Calu3 (cell line): ENCODE measurements around the gene CXCL9. TPM values are rescaled to one million over a fixed set of nuclear protein-coding genes. Genes with fewer than 3 reads are reported as not detected.
"Not testable (repeated sequence)": the region's sequence is repeated elsewhere in the genome, so short reads cannot be mapped to it uniquely, and the experiment has no call there.

Experiments used
- BruUV-seq: library from RNA; stranded (reverse); fragments of 400-500 nt; replicated peaks from 2 replicates; lab custom pipeline; 2021; lab: Mats Ljungman, UMichigan
- CTCF ChIA-PET: fragments of 300-600 bp; sonication (Branson Sonifier 250); formaldehyde crosslinking; loops from one replicate; lab custom pipeline; 2022; ENCODE audit warnings: antibody characterized with exemption; lab: Charles Lee
- DNase-seq: peaks from one replicate; pipeline ENCODE4 v3.0.0; 2022
- H3K27ac Mint-ChIP-seq: one replicate; pipeline ENCODE4 v1.8.0; 2022; ENCODE audit warnings: mixed read lengths; ENCODE audit not compliant: unreplicated experiment
- H3K27me3 Mint-ChIP-seq: one replicate; pipeline ENCODE4 v1.8.0; 2022; ENCODE audit warnings: mixed read lengths; ENCODE audit not compliant: unreplicated experiment
- H3K36me3 Mint-ChIP-seq: one replicate; pipeline ENCODE4 v1.8.0; 2022; ENCODE audit warnings: mild to moderate bottlenecking, moderate library complexity, mixed read lengths; ENCODE audit not compliant: insufficient read depth, unreplicated experiment
- H3K4me1 Mint-ChIP-seq: one replicate; pipeline ENCODE4 v1.8.0; 2022; ENCODE audit warnings: mild to moderate bottlenecking, low read depth, mixed read lengths; ENCODE audit not compliant: unreplicated experiment
- H3K4me3 Mint-ChIP-seq: one replicate; pipeline ENCODE4 v1.8.0; 2022; ENCODE audit warnings: mild to moderate bottlenecking, low read depth, moderate library complexity, mixed read lengths; ENCODE audit not compliant: unreplicated experiment
- H3K9me3 Mint-ChIP-seq: one replicate; pipeline ENCODE4 v1.8.0; 2022; ENCODE audit warnings: low read depth, mixed read lengths; ENCODE audit not compliant: unreplicated experiment
- intact Hi-C: fragments of 100-400 bp; cut with micrococcal nuclease; formaldehyde crosslinking; loops from one replicate; pipeline ENCODE4 v1.10.0; 2022; ENCODE audit not compliant: unreplicated experiment
- total RNA-seq: library from RNA; stranded (reverse); gene quantifications from 2 replicates; pipeline ENCODE4 v1.2.3, GENCODE V29; 2022
- TF ChIP-seq, protein P1 (sequence below): fragments of 200-600 bp; IDR thresholded peaks from one replicate; pipeline ENCODE4 v1.8.0; 2022; ENCODE audit warnings: antibody characterized with exemption; ENCODE audit not compliant: unreplicated experiment

Gene CXCL9
- total RNA-seq, 1 experiment from 2014 or later = not detected

DNA sequence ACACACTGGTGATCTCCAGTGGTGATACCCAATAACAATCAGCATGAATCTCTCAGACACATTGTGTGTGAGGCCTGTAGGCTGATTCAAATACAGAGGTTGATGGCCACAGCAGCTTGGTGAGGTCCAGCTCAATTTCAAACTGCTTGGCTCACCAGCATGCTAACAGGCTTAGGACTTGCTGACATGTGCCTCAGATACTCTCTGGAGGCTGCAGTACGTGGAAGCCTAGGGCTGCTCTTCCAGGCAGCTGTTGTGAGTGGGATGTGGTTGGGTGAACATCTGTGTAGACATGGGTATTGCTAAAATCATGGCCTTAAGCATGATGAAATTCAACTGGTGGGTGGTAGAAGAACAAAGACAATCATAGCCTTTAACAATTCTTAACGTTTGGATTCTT is 4.3 kb downstream of the CXCL9 start:
- CTCF ChIA-PET = no interaction called here
- Mint-ChIP-seq H3K9me3 (peaks cover 2% of the 10 kb centered on the region), H3K4me1 (peaks cover 44% of the 10 kb centered on the region), H3K4me3 (no peak overlapping the region), H3K27me3 (no peaks in the 10 kb centered on the region), H3K36me3 (no peaks in the 10 kb centered on the region), H3K27ac (no peak overlapping the region)
- intact Hi-C loops = no loop called here
- no TSS peak for BruUV-seq
- DNase-seq = no peak
- TF ChIP-seq, protein P1, sequence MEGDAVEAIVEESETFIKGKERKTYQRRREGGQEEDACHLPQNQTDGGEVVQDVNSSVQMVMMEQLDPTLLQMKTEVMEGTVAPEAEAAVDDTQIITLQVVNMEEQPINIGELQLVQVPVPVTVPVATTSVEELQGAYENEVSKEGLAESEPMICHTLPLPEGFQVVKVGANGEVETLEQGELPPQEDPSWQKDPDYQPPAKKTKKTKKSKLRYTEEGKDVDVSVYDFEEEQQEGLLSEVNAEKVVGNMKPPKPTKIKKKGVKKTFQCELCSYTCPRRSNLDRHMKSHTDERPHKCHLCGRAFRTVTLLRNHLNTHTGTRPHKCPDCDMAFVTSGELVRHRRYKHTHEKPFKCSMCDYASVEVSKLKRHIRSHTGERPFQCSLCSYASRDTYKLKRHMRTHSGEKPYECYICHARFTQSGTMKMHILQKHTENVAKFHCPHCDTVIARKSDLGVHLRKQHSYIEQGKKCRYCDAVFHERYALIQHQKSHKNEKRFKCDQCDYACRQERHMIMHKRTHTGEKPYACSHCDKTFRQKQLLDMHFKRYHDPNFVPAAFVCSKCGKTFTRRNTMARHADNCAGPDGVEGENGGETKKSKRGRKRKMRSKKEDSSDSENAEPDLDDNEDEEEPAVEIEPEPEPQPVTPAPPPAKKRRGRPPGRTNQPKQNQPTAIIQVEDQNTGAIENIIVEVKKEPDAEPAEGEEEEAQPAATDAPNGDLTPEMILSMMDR = no peak

DNA sequence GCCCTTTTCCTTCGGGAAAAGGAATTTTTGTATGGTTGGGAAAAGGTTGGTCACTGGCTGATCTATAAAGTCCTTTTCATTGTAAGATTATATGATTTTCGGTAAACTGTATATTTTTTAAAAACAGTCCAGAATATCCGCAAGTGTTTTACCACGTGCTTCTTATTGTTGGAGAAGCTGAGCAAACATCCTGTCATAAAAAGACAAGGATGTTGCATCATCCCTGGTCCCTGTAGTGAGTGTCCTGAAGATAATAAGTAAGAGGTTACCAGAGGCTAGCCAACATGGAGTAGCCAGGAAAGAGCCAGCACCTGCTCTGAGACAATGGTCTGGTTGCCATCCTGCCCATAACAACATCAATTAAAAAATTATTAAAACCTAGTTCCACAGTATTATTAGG is 5.1 kb downstream of the CXCL9 start:
- Mint-ChIP-seq H3K9me3 (peaks cover 2% of the 10 kb centered on the region), H3K27ac (no peak overlapping the region), H3K27me3 (no peaks in the 10 kb centered on the region), H3K36me3 (no peaks in the 10 kb centered on the region), H3K4me1 (peaks cover 39% of the 10 kb centered on the region), H3K4me3 (no peak overlapping the region)
- DNase-seq = no peak
- intact Hi-C loops = no loop called here
- TF ChIP-seq, protein P1 = no peak
- BruUV-seq = no TSS peak
- CTCF ChIA-PET = interaction anchor here (0.5 kb wide), 1 partner anchor 976 kb away, joined by 3 read pairs; no protein-coding TSS in a partner anchor

DNA sequence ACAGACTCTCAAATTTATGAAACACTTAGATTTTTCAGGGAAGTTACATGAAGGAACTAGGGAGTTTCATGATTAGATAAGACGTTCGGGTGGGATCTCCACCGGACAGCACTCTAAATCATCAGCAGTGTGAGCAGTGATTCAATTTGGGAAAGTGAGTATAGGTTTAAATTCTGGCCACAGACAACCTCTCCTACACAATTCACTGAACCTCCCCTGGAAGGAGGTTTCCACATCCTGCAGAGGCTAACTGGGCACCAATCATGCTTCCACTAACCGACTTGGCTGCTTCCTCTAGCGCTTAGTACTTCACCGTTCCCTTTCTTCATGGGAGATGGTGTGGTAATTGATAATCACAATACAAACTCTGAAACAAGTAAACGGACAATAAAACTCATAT is 5.6 kb downstream of the CXCL9 start:
- intact Hi-C loops = no loop called here
- peaks cover 2% of the 10 kb centered on the region for H3K9me3 Mint-ChIP-seq
- TF ChIP-seq, protein P1 = no peak
- H3K4me3 Mint-ChIP-seq = no peak overlapping the region
- no TSS peak for BruUV-seq
- peaks cover 34% of the 10 kb centered on the region for H3K4me1 Mint-ChIP-seq
- H3K27ac Mint-ChIP-seq = no peak overlapping the region
- H3K36me3 Mint-ChIP-seq = no peaks in the 10 kb centered on the region
- H3K27me3 Mint-ChIP-seq = no peaks in the 10 kb centered on the region
- CTCF ChIA-PET = interaction anchor here (0.5 kb wide), 1 partner anchor 976 kb away, joined by 3 read pairs; no protein-coding TSS in a partner anchor
- DNase-seq = no peak

DNA sequence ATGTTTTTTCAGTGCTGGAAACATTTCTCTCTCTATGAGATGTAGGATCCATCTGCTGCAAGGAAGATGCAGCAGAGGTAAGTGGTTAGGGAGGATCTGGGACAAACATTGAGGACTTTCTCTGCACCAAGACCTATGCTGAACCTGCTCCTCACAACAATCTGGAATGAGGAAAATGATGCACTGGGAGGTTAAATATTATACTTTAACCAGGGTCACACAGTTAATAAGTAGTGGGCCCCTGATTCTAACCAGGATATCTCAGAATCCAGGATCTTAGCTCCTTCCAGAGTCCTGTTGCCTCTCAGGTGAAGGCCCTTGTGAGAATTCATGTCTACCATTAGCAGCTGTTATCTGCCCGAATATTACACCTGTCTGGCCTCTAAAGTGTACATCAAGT is 7.0 kb downstream of the CXCL9 start:
- peaks cover 2% of the 10 kb centered on the region for H3K9me3 Mint-ChIP-seq
- no peak for DNase-seq
- CTCF ChIA-PET = interaction anchor here (0.8 to 1.5 kb wide), 3 partner anchors 15 to 87 kb away, joined by 3 to 4 read pairs (median 3); no protein-coding TSS in a partner anchor

DNA sequence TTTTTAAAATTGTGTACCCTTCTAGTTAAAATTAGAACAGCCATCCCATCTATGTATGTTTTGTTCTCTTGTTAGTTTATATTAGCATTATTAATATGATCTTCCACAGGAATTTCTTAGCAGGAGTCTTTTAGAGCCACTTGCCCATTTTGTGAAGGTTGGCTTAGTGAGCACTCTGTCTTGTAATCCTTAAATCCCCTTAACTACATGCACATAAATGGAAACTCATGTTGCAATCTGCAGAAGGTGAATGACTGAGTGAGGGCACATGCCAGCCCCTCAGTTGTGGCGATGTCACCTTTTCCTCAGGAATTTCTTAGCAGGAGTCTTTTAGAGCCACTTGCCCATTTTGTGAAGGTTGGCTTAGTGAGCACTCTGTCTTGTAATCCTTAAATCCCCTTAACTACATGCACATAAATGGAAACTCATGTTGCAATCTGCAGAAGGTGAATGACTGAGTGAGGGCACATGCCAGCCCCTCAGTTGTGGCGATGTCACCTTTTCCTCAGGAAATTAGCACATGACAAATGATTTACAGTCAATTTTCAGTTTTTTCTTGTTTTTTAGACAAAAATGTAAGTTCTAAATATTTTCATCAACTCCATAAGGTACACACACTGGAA is 8.7 kb downstream of the CXCL9 start:
- H3K4me3 Mint-ChIP-seq, H3K9me3 Mint-ChIP-seq, intact Hi-C loops, H3K27ac Mint-ChIP-seq, BruUV-seq, H3K36me3 Mint-ChIP-seq, DNase-seq, CTCF ChIA-PET: not testable (repeated sequence)
- H3K27me3 Mint-ChIP-seq = peaks cover 13% of the 10 kb centered on the region
- H3K4me1 Mint-ChIP-seq = peaks cover 24% of the 10 kb centered on the region

More for the DNA sequence above, 7.0 kb downstream of the CXCL9 start:
- Mint-ChIP-seq H3K4me3 (no peak overlapping the region), H3K4me1 (peaks cover 32% of the 10 kb centered on the region), H3K36me3 (no peaks in the 10 kb centered on the region), H3K27me3 (peaks cover 2% of the 10 kb centered on the region), H3K27ac (no peak overlapping the region)
- no TSS peak for BruUV-seq
- intact Hi-C loops = no loop called here
- TF ChIP-seq, protein P1 = no peak
